ENCODE measurements around the gene NOC4L. TPM values are rescaled to one million over a fixed set of nuclear protein-coding genes. Genes with fewer than 3 reads are reported as not detected.

The NOC4L gene
- polyA plus RNA-seq, 1 of the 3 experiments (the other 2 are of a cell fraction) = 12.9 TPM

GRCh38 chr12:132176385-132176919 lies 32.2 kb downstream of the NOC4L start:
- Histone ChIP-seq H3K79me2 (ENCODE audit: insufficient read depth) (no peaks in the 10 kb centered on the region), H3K4me2 (no peak overlapping the region), H3K4me3 (ENCODE audit: low read depth in 2 of 2, low read length in 1 of 2) (no peak overlapping the region), H3K9me2 (no peaks in the 10 kb centered on the region), H3K27me3 (ENCODE audit: insufficient read depth) (peaks cover 96% of the 10 kb centered on the region), H3K9ac (no peak overlapping the region), H3F3A (replicated peaks; ENCODE audit: insufficient read depth) (no peaks in the 10 kb centered on the region), H3K4me1 (ENCODE audit: control insufficient read depth in 1 of 2, insufficient read depth in 2 of 2, low read depth in 1 of 2, low read length in 1 of 2) (peaks cover 0 to 2% of the 10 kb centered on the region in 2 experiments; a peak in 1 of 4 replicates), H3K27ac (ENCODE audit: low read depth in 2 of 2, low read length in 1 of 2) (no peak overlapping the region), H3K36me3 (replicated peaks in 1 of 2; ENCODE audit: control insufficient read depth in 1 of 2, insufficient read depth in 2 of 2, low read length in 1 of 2) (no peaks in the 10 kb centered on the region), H2AFZ (ENCODE audit: low read depth) (no peak overlapping the region), H3K9me3 (no peaks in the 10 kb centered on the region), H4K20me1 (ENCODE audit: insufficient read depth) (0 out of 2 replicates have a peak, but pooled peaks cover 3% of the 10 kb centered on the region)
- POLR2A ChIA-PET = no interaction called here
- WGBS (ENCODE audit: low lambda C conversion rate) = 26% methylated on average over 7 of the region's 19 CpGs
- TF ChIP-seq YY1 (IDR thresholded peaks at IDR 0.05; ENCODE audit: low read depth) (no peak), REST (IDR thresholded peaks at IDR 0.05; ENCODE audit: low read depth, low read length) (no peak), NRF1 (IDR thresholded peaks at IDR 0.05; ENCODE audit: low read depth, low read length) (no peak), EP300 (IDR thresholded peaks at IDR 0.05; ENCODE audit: borderline replicate concordance in 1 of 2, low read depth in 1 of 2, low read length in 1 of 2) (no peak), USF2 (IDR thresholded peaks at IDR 0.05; ENCODE audit: borderline replicate concordance, low read depth, low read length) (no peak), JUND (IDR thresholded peaks at IDR 0.05) (no peak), RCOR1 (IDR thresholded peaks at IDR 0.05; ENCODE audit: low read length) (no peak), TAF1 (IDR thresholded peaks at IDR 0.05; ENCODE audit: borderline replicate concordance, low read depth, low read length) (no peak)
- CTCF ChIA-PET = interaction anchor here (1.3 to 3.3 kb wide), 4 partner anchors 9 to 238 kb away, joined by 3 to 15 read pairs (median 4); no protein-coding TSS in a partner anchor
- DNase-seq = no peak

GRCh38 chr12:132176920-132177551 lies 32.8 kb downstream of the NOC4L start:
- no peaks in the 10 kb centered on the region for H3K9me3 ChIP-seq
- H3K4me1 ChIP-seq (ENCODE audit: control insufficient read depth in 1 of 2, insufficient read depth in 2 of 2, low read depth in 1 of 2, low read length in 1 of 2) = peaks cover 0 to 2% of the 10 kb centered on the region in 2 experiments; a peak in 1 of 4 replicates
- H3K9ac ChIP-seq = no peak overlapping the region
- no peaks in the 10 kb centered on the region for H3K9me2 ChIP-seq
- H3K79me2 ChIP-seq (ENCODE audit: insufficient read depth) = no peaks in the 10 kb centered on the region
- WGBS (ENCODE audit: low lambda C conversion rate) = 17% methylated on average over 13 of the region's 25 CpGs
- H3K27me3 ChIP-seq (ENCODE audit: insufficient read depth) = peaks cover 95% of the 10 kb centered on the region
- no peak overlapping the region for H3K27ac ChIP-seq (ENCODE audit: low read depth in 2 of 2, low read length in 1 of 2)
- no peak overlapping the region for H2AFZ ChIP-seq (ENCODE audit: low read depth)
- 0 out of 2 replicates have a peak, but pooled peaks cover 3% of the 10 kb centered on the region for H4K20me1 ChIP-seq (ENCODE audit: insufficient read depth)
- TF ChIP-seq TAF1 (IDR thresholded peaks at IDR 0.05; ENCODE audit: borderline replicate concordance, low read depth, low read length) = no peak
- TF ChIP-seq FOSL2 (IDR thresholded peaks at IDR 0.05; ENCODE audit: borderline replicate concordance, low read depth) = no peak
- TF ChIP-seq TCF12 (IDR thresholded peaks at IDR 0.05) = no peak
- TF ChIP-seq GATA2 (CRISPR knock-in tag; IDR thresholded peaks at IDR 0.05) = no peak
- no peak for TF ChIP-seq REST (IDR thresholded peaks at IDR 0.05; ENCODE audit: low read depth, low read length)
- TF ChIP-seq ELF1 (IDR thresholded peaks at IDR 0.05) = no peak
- TF ChIP-seq RFX5 (IDR thresholded peaks at IDR 0.05; ENCODE audit: low read length) = no peak
- TF ChIP-seq FOXJ3 (CRISPR knock-in tag; IDR thresholded peaks at IDR 0.05) = no peak
- TF ChIP-seq USF1 (IDR thresholded peaks at IDR 0.05; ENCODE audit: borderline replicate concordance, low read depth) = no peak
- POLR2A ChIA-PET = no interaction called here
- DNase-seq = no peak
- CTCF ChIA-PET = interaction anchor here (1.3 to 3.3 kb wide), 3 partner anchors 10 to 238 kb away, joined by 3 to 15 read pairs (median 4); no protein-coding TSS in a partner anchor
- H3F3A ChIP-seq (replicated peaks; ENCODE audit: insufficient read depth) = no peaks in the 10 kb centered on the region
- no peak overlapping the region for H3K4me2 ChIP-seq
- H3K4me3 ChIP-seq (ENCODE audit: low read depth in 2 of 2, low read length in 1 of 2) = no peak overlapping the region
- H3K36me3 ChIP-seq (replicated peaks in 1 of 2; ENCODE audit: control insufficient read depth in 1 of 2, insufficient read depth in 2 of 2, low read length in 1 of 2) = no peaks in the 10 kb centered on the region

Data from SK-N-SH (cell line).